ENCODE measurements around the gene SCN4B. TPM values are rescaled to one million over a fixed set of nuclear protein-coding genes. Genes with fewer than 3 reads are reported as not detected.

SCN4B gene, protein sequence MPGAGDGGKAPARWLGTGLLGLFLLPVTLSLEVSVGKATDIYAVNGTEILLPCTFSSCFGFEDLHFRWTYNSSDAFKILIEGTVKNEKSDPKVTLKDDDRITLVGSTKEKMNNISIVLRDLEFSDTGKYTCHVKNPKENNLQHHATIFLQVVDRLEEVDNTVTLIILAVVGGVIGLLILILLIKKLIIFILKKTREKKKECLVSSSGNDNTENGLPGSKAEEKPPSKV
- total RNA-seq: 1 to 10 TPM; 1.8 to 7.3 (median 2.5) TPM

GRCh38 chr11:118152552-118153471, at the start of gene SCN4B:
SCN4B (minus strand) TSS chr11:118152823; CDS start chr11:118152673, 150 bp downstream.
- Histone ChIP-seq H3K4me1 (peaks cover 0 to 9% of the 10 kb centered on the region in 2 donors), H3K36me3 (no peaks in the 10 kb centered on the region), H3K27me3 (no peaks in the 10 kb centered on the region), H3K27ac (peak within 1 kb of the TSS in 1 of 2 donors; percentile 11), H3K9me3 (no peaks in the 10 kb centered on the region), H3K4me3 (peak within 1 kb of the TSS; percentile 38 to 40)
- no peak for TF ChIP-seq POLR2A (IDR thresholded peaks at IDR 0.05)
- TF ChIP-seq, protein P1, sequence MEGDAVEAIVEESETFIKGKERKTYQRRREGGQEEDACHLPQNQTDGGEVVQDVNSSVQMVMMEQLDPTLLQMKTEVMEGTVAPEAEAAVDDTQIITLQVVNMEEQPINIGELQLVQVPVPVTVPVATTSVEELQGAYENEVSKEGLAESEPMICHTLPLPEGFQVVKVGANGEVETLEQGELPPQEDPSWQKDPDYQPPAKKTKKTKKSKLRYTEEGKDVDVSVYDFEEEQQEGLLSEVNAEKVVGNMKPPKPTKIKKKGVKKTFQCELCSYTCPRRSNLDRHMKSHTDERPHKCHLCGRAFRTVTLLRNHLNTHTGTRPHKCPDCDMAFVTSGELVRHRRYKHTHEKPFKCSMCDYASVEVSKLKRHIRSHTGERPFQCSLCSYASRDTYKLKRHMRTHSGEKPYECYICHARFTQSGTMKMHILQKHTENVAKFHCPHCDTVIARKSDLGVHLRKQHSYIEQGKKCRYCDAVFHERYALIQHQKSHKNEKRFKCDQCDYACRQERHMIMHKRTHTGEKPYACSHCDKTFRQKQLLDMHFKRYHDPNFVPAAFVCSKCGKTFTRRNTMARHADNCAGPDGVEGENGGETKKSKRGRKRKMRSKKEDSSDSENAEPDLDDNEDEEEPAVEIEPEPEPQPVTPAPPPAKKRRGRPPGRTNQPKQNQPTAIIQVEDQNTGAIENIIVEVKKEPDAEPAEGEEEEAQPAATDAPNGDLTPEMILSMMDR (IDR thresholded peaks at IDR 0.05): no peak
- DNase-seq: peak; percentile 49 to 63
- intact Hi-C loops (cut with DNase I; ENCODE audit: low total_unique reads): no loop called here

- Histone ChIP-seq H3K9me3 (no peaks in the 10 kb centered on the region), H3K36me3 (no peaks in the 10 kb centered on the region), H3K4me1 (peaks cover 0 to 3% of the 10 kb centered on the region in 2 donors), H3K4me3 (no peak overlapping the region), H3K27me3 (no peaks in the 10 kb centered on the region), H3K27ac (no peak overlapping the region)
- intact Hi-C loops (cut with DNase I; ENCODE audit: low total_unique reads): no loop called here
- no peak for DNase-seq
- TF ChIP-seq, protein P1 (IDR thresholded peaks at IDR 0.05): no peak
- no peak for TF ChIP-seq POLR2A (IDR thresholded peaks at IDR 0.05)
These were observed 49.3 kb upstream of the SCN4B start for GRCh38 chr11:118201966-118202365.

- H3K4me3 ChIP-seq: no peak overlapping the region
- no peak for DNase-seq
- H3K27ac ChIP-seq: no peak overlapping the region
- no peaks in the 10 kb centered on the region for H3K27me3 ChIP-seq
- H3K4me1 ChIP-seq: peaks cover 0 to 3% of the 10 kb centered on the region in 2 donors
- no peak for TF ChIP-seq POLR2A (IDR thresholded peaks at IDR 0.05)
- TF ChIP-seq, protein P1 (IDR thresholded peaks at IDR 0.05): no peak
- no peaks in the 10 kb centered on the region for H3K36me3 ChIP-seq
- no peaks in the 10 kb centered on the region for H3K9me3 ChIP-seq
- intact Hi-C loops (cut with DNase I; ENCODE audit: low total_unique reads): no loop called here
These were observed 48.5 kb upstream of the SCN4B start for GRCh38 chr11:118200901-118201680.

GRCh38 chr11:118200497-118200896, 47.9 kb upstream of the SCN4B start:
- intact Hi-C loops (cut with DNase I; ENCODE audit: low total_unique reads): no loop called here
- peaks cover 0 to 3% of the 10 kb centered on the region in 2 donors for H3K4me1 ChIP-seq
- no peaks in the 10 kb centered on the region for H3K9me3 ChIP-seq
- TF ChIP-seq, protein P1 (IDR thresholded peaks at IDR 0.05): no peak
- no peak for TF ChIP-seq POLR2A (IDR thresholded peaks at IDR 0.05)
- H3K36me3 ChIP-seq: no peaks in the 10 kb centered on the region
- no peak overlapping the region for H3K4me3 ChIP-seq
- no peak overlapping the region for H3K27ac ChIP-seq
- H3K27me3 ChIP-seq: no peaks in the 10 kb centered on the region
- no peak for DNase-seq
